H9 (cell line): Measurements from ENCODE around the gene DHRS9. TPM values are rescaled to one million over a fixed set of nuclear protein-coding genes. Genes with fewer than 3 reads are reported as not detected.

Experiments
- DNase-seq: peaks from one replicate; pipeline ENCODE4 v3.0.0-alpha.2; 2017
- H2AFZ ChIP-seq: one replicate; pipeline ENCODE4 v1.6.1; 2013; ENCODE audit warnings: mild to moderate bottlenecking, low read length, control low read depth, moderate library complexity
- H2AK5ac ChIP-seq: 2 replicates; pipeline ENCODE4 v1.6.1; 2013; ENCODE audit warnings: low read length, control low read depth, mixed read lengths; ENCODE audit not compliant: insufficient read length
- H2BK120ac ChIP-seq: one replicate; pipeline ENCODE4 v1.6.1; 2013; ENCODE audit warnings: low read depth, mild to moderate bottlenecking, low read length, control low read depth, inconsistent platforms; ENCODE audit not compliant: poor library complexity, severe bottlenecking
- H2BK12ac ChIP-seq: 2 replicates; pipeline ENCODE4 v1.6.1; 2013; ENCODE audit warnings: low read length, control low read depth, mixed read lengths, low read depth; ENCODE audit not compliant: insufficient read length
- H2BK15ac ChIP-seq: 2 replicates; pipeline ENCODE4 v1.6.1; 2013; ENCODE audit warnings: low read depth, low read length, control low read depth
- H2BK20ac ChIP-seq: one replicate; pipeline ENCODE4 v1.6.1; 2013; ENCODE audit warnings: low read depth, mild to moderate bottlenecking, low read length, control low read depth, inconsistent platforms; ENCODE audit not compliant: poor library complexity, severe bottlenecking
- H2BK5ac ChIP-seq: 2 replicates; pipeline ENCODE4 v1.6.1; 2013; ENCODE audit warnings: low read length, control low read depth, mixed read lengths; ENCODE audit not compliant: insufficient read length
- H3K14ac ChIP-seq: 2 replicates; pipeline ENCODE4 v1.6.1; 2013; ENCODE audit warnings: low read length, control low read depth; ENCODE audit not compliant: insufficient read depth
- H3K18ac ChIP-seq: 2 replicates; pipeline ENCODE4 v1.6.1; 2013; ENCODE audit warnings: low read depth, mild to moderate bottlenecking, mixed read lengths, low read length, control low read depth; ENCODE audit not compliant: insufficient read length
- H3K23ac ChIP-seq: 2 replicates; pipeline ENCODE4 v1.6.1; 2013; ENCODE audit warnings: low read length, control low read depth, mixed read lengths, low read depth; ENCODE audit not compliant: insufficient read length
- H3K23me2 ChIP-seq: 2 replicates; pipeline ENCODE4 v1.6.1; 2013; ENCODE audit warnings: low read depth, mild to moderate bottlenecking, mixed read lengths, low read length, control low read depth; ENCODE audit not compliant: insufficient read length, poor library complexity, severe bottlenecking
- H3K27ac ChIP-seq: 2 replicates; pipeline ENCODE4 v1.5.1; 2013; ENCODE audit warnings: low read length, control low read depth, mixed read lengths, low read depth; ENCODE audit not compliant: insufficient read length
- H3K27me3 ChIP-seq: 2 replicates; pipeline ENCODE4 v1.6.1; 2013; ENCODE audit warnings: low read length, control low read depth, inconsistent platforms; ENCODE audit not compliant: insufficient read depth
- H3K4ac ChIP-seq: 2 replicates; pipeline ENCODE4 v1.6.1; 2013; ENCODE audit warnings: low read depth, mild to moderate bottlenecking, control low read depth, inconsistent platforms, low read length, moderate library complexity
- H3K4me1 ChIP-seq: 2 replicates; pipeline ENCODE4 v1.6.1; 2013; ENCODE audit warnings: low read length, control low read depth, inconsistent platforms; ENCODE audit not compliant: insufficient read depth
- H3K4me2 ChIP-seq: 2 replicates; pipeline ENCODE4 v1.6.1; 2013; ENCODE audit warnings: low read length, control low read depth, mixed read lengths; ENCODE audit not compliant: insufficient read length, insufficient read depth
- H3K56ac ChIP-seq: 2 replicates; pipeline ENCODE4 v1.6.1; 2013; ENCODE audit warnings: low read depth, mild to moderate bottlenecking, mixed read lengths, low read length, control low read depth; ENCODE audit not compliant: insufficient read length
- H3K79me1 ChIP-seq: 2 replicates; pipeline ENCODE4 v1.6.1; 2013; ENCODE audit warnings: low read depth, mild to moderate bottlenecking, moderate library complexity, low read length, control low read depth, inconsistent platforms; ENCODE audit not compliant: insufficient read depth, poor library complexity, severe bottlenecking
- H3K79me2 ChIP-seq: 2 replicates; pipeline ENCODE4 v1.6.1; 2013; ENCODE audit warnings: low read length, control low read depth, inconsistent platforms; ENCODE audit not compliant: insufficient read depth
- H3K9ac ChIP-seq: 2 replicates; pipeline ENCODE4 v1.6.1; 2013; ENCODE audit warnings: low read length, control low read depth, mixed read lengths; ENCODE audit not compliant: insufficient read length; ENCODE audit errors: extremely low read depth
- H3K9me3 ChIP-seq: one replicate; pipeline ENCODE4 v1.6.1; 2013; ENCODE audit warnings: low read depth, low read length, inconsistent platforms; ENCODE audit not compliant: control insufficient read depth
- H3T11ph ChIP-seq: one replicate; pipeline ENCODE4 v1.6.1; 2013; ENCODE audit warnings: mild to moderate bottlenecking, low read length, control low read depth, inconsistent platforms
- H4K20me1 ChIP-seq: one replicate; pipeline ENCODE4 v1.6.1; 2013; ENCODE audit not compliant: control insufficient read depth, insufficient read length, insufficient read depth
- H4K5ac ChIP-seq: 2 replicates; pipeline ENCODE4 v1.6.1; 2013; ENCODE audit warnings: low read depth, mild to moderate bottlenecking, mixed read lengths, low read length, control low read depth; ENCODE audit not compliant: insufficient read length
- H4K8ac ChIP-seq: replicated peaks from 2 replicates; pipeline ENCODE4 v1.6.1; 2013; ENCODE audit warnings: low read length, control low read depth, mixed read lengths, low read depth; ENCODE audit not compliant: insufficient read length
- H4K91ac ChIP-seq: 2 replicates; pipeline ENCODE4 v1.6.1; 2013; ENCODE audit warnings: low read depth, mild to moderate bottlenecking, moderate library complexity, mixed read lengths, low read length, control low read depth; ENCODE audit not compliant: insufficient read length
- H3K27ac Mint-ChIP-seq, 3 experiments: 2 replicates in 2 of 3; 3 replicates in 1 of 3; pipeline ENCODE4 v1.8.0; 2020 to 2021; ENCODE audit warnings: mixed read lengths in 3 of 3, mild to moderate bottlenecking in 1 of 3, moderate library complexity in 1 of 3
- H3K27me3 Mint-ChIP-seq: 2 replicates; pipeline ENCODE4 v1.8.0; 2021; ENCODE audit warnings: low read depth, mild to moderate bottlenecking, moderate library complexity, mixed read lengths
- H3K36me3 Mint-ChIP-seq, 3 experiments: 2 replicates in 2 of 3; 3 replicates in 1 of 3; pipeline ENCODE4 v1.8.0; 2020 to 2021; ENCODE audit warnings: low read depth in 3 of 3, mixed read lengths in 3 of 3; ENCODE audit not compliant: insufficient read depth in 1 of 3
- H3K4me1 Mint-ChIP-seq, 2 experiments: 2 replicates each; pipeline ENCODE4 v1.8.0; 2020; ENCODE audit warnings: mixed read lengths in 2 of 2
- H3K4me3 Mint-ChIP-seq, 2 experiments: 2 replicates in 1 of 2; 3 replicates in 1 of 2; pipeline ENCODE4 v1.8.0; 2020 to 2021; ENCODE audit warnings: mild to moderate bottlenecking in 2 of 2, mixed read lengths in 2 of 2, moderate library complexity in 1 of 2
- H3K9me3 Mint-ChIP-seq, 2 experiments: 2 replicates in 1 of 2; 3 replicates in 1 of 2; pipeline ENCODE4 v1.8.0; 2020; ENCODE audit warnings: mild to moderate bottlenecking in 2 of 2, mixed read lengths in 2 of 2, moderate library complexity in 1 of 2
- CTCF ChIP-seq: fragments of 200-600 bp; sonication (generic); conservative IDR thresholded peaks from 3 replicates; pipeline ENCODE4 v1.8.0; 2021; ENCODE audit warnings: antibody characterized with exemption, mild to moderate bottlenecking
- WGBS: extraction: QIAGEN DNeasy Blood & Tissue Kit; methylation state at CpG from one replicate; pipeline ENCODE4 v1.1.7; 2013; ENCODE audit warnings: missing lambda C conversion rate, low lambda C conversion rate, mixed read lengths; ENCODE audit not compliant: insufficient read length; ENCODE audit errors: extremely low coverage; 5-methylcytosine and 5-hydroxymethylcytosine counted together
- total RNA-seq: library from RNA; stranded (reverse); gene quantifications from 2 replicates; pipeline ENCODE4 v1.2.1, GENCODE V29; 2021

DHRS9 gene
- total RNA-seq, 1 experiment from 2014 or later, result not detected

DNA sequence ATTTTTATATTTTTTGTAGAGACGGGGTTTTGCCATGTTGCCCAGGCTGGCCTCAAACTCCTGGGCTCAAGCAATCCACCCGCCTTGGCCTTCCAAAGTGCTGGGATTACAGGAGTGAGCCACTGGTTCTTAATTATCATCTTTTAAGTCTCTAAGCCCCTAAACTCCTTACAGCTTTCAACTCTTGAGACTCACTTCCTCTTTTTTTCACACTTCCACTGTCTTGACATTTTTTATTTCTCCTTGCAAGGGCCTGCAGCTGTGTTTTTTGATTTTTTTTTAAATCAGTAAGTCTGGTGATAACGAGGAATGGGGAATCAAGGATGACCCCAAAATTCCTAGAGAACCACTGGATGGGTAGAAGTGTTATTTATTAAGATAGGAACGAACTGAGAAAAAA lies 29.7 kb upstream of the DHRS9 start:
- H3K4me1 Mint-ChIP-seq, result peaks cover 3% of the 10 kb centered on the region in 2 experiments
- peaks cover 1 to 8% (median 2%) of the 10 kb centered on the region in 3 experiments; a peak in 5 of 7 replicates for H3K36me3 Mint-ChIP-seq
- peaks cover 18 to 23% of the 10 kb centered on the region in 2 experiments; a peak in 4 of 5 replicates for H3K9me3 Mint-ChIP-seq
- Histone ChIP-seq H2AFZ (no peak overlapping the region), H3K9ac (no peak overlapping the region), H3K9me3 (no peaks in the 10 kb centered on the region), H2AK5ac (no peak overlapping the region), H2BK15ac (no peak overlapping the region), H3K56ac (no peak overlapping the region), H3K14ac (no peak overlapping the region), H3K23ac (no peak overlapping the region), H4K91ac (no peak overlapping the region), H3K27me3 (no peaks in the 10 kb centered on the region), H2BK120ac (no peak overlapping the region), H3K18ac (no peak overlapping the region), H3K79me2 (no peaks in the 10 kb centered on the region), H4K8ac (no peak overlapping the region), H4K5ac (no peak overlapping the region), H3K4me2 (no peak overlapping the region), H3T11ph (no peak overlapping the region), H3K79me1 (no peaks in the 10 kb centered on the region), H2BK5ac (no peak overlapping the region), H3K27ac (no peak overlapping the region), H4K20me1 (no peaks in the 10 kb centered on the region), H3K4me1 (no peaks in the 10 kb centered on the region), H3K23me2 (no peaks in the 10 kb centered on the region), H2BK12ac (no peak overlapping the region), H3K4ac (no peak overlapping the region), H2BK20ac (no peak overlapping the region)
- no CpG with 5 or more reads among the region's 4 CpGs for WGBS
- DNase-seq, result no peak
- no peak for TF ChIP-seq CTCF
- peaks cover 2% of the 10 kb centered on the region; the same call in 1 of the 2 replicates for H3K27me3 Mint-ChIP-seq
- no peak overlapping the region for H3K27ac Mint-ChIP-seq
- H3K4me3 Mint-ChIP-seq, result no peak overlapping the region
